Measurements from ENCODE around the gene RHBDL3.
"Not testable (repeated sequence)": the region's sequence is repeated elsewhere in the genome, so short reads cannot be mapped to it uniquely, and the experiment has no call there.

RHBDL3 gene

GRCh38 chr17:32350666-32351418 is 85.2 kb downstream of the RHBDL3 start:
- H3K27me3 ChIP-seq (ENCODE audit: insufficient read depth, low read length): no peaks in the 10 kb centered on the region

GRCh38 chr17:32352734-32353133 is 87.1 kb downstream of the RHBDL3 start:
- H2BK5ac ChIP-seq (ENCODE audit: low read depth, low read length, poor library complexity); H2BK12ac ChIP-seq (ENCODE audit: low read length); H3K23ac ChIP-seq (ENCODE audit: low read length); H4K8ac ChIP-seq (ENCODE audit: low read depth, low read length); H3K4me1 ChIP-seq (ENCODE audit: control insufficient read depth in 1 of 2, insufficient read depth in 2 of 2, low read length in 2 of 2); H3K9me3 ChIP-seq (ENCODE audit: insufficient read depth, low read depth, low read length); H3K9ac ChIP-seq (ENCODE audit: low read length); H2AK5ac ChIP-seq (ENCODE audit: low read length); H4K12ac ChIP-seq (ENCODE audit: low read depth, low read length); H3K27ac ChIP-seq (ENCODE audit: low read depth, low read length); H2AFZ ChIP-seq (ENCODE audit: insufficient read depth, low read length, poor library complexity); H4K91ac ChIP-seq (ENCODE audit: low read depth, low read length); DNase-seq; H3K18ac ChIP-seq (ENCODE audit: low read length); H3K27me3 ChIP-seq (ENCODE audit: insufficient read depth, low read length); H2BK120ac ChIP-seq (ENCODE audit: insufficient read depth, low read length, poor library complexity); H3K79me1 ChIP-seq (ENCODE audit: low read length); H3K4me3 ChIP-seq (ENCODE audit: low read depth, low read length); H3K14ac ChIP-seq (ENCODE audit: low read length): not testable (repeated sequence)
- Histone ChIP-seq H3K4me2 (ENCODE audit: low read length) (peak overlapping the region; percentile 17), H3K36me3 (ENCODE audit: control insufficient read depth in 1 of 2, insufficient read depth in 2 of 2, low read length in 2 of 2) (peaks cover 30 to 31% of the 10 kb centered on the region in 2 experiments), H3K79me2 (ENCODE audit: control insufficient read depth, insufficient read depth, low read length, poor library complexity) (peaks cover 26% of the 10 kb centered on the region), H3K4ac (ENCODE audit: low read depth, low read length) (peak overlapping the region; percentile 77)
- no CpG with 5 or more reads among the region's 9 CpGs for WGBS (ENCODE audit: extremely low coverage, insufficient coverage, insufficient read length)

More at GRCh38 chr17:32350666-32351418, 85.2 kb downstream of the RHBDL3 start:
- peak overlapping the region; percentile 97 for H2AK5ac ChIP-seq (ENCODE audit: low read length)
- H3K9me3 ChIP-seq (ENCODE audit: insufficient read depth, low read depth, low read length): no peaks in the 10 kb centered on the region
- H2AFZ ChIP-seq (ENCODE audit: insufficient read depth, low read length, poor library complexity): peak overlapping the region; percentile 89
- H3K4me3 ChIP-seq (ENCODE audit: low read depth, low read length): peak overlapping the region; percentile 90
- H2BK12ac ChIP-seq (ENCODE audit: low read length): no peak overlapping the region
- peaks cover 3 to 6% of the 10 kb centered on the region in 2 experiments for H3K4me1 ChIP-seq (ENCODE audit: control insufficient read depth in 1 of 2, insufficient read depth in 2 of 2, low read length in 2 of 2)
- peak overlapping the region; percentile 99 for H3K14ac ChIP-seq (ENCODE audit: low read length)
- peak overlapping the region; percentile 87 for H4K8ac ChIP-seq (ENCODE audit: low read depth, low read length)
- peak overlapping the region; percentile 56 for H4K12ac ChIP-seq (ENCODE audit: low read depth, low read length)
- peaks cover 22 to 23% of the 10 kb centered on the region in 2 experiments for H3K36me3 ChIP-seq (ENCODE audit: control insufficient read depth in 1 of 2, insufficient read depth in 2 of 2, low read length in 2 of 2)
- H3K79me2 ChIP-seq (ENCODE audit: control insufficient read depth, insufficient read depth, low read length, poor library complexity): peaks cover 25% of the 10 kb centered on the region
- H2BK5ac ChIP-seq (ENCODE audit: low read depth, low read length, poor library complexity): peak overlapping the region; percentile 84
- peak; percentile 65 to 81 for DNase-seq
- WGBS (ENCODE audit: extremely low coverage, insufficient coverage, insufficient read length): no CpG with 5 or more reads among the region's 20 CpGs
- peak overlapping the region; percentile 94 for H3K18ac ChIP-seq (ENCODE audit: low read length)
- H3K4ac ChIP-seq (ENCODE audit: low read depth, low read length): peak overlapping the region; percentile 100
- no peak overlapping the region for H3K23ac ChIP-seq (ENCODE audit: low read length)
- H3K4me2 ChIP-seq (ENCODE audit: low read length): peak overlapping the region; percentile 78
- peaks cover 8% of the 10 kb centered on the region for H3K79me1 ChIP-seq (ENCODE audit: low read length)
- H3K27ac ChIP-seq (ENCODE audit: low read depth, low read length): peak overlapping the region; percentile 86
- H2BK120ac ChIP-seq (ENCODE audit: insufficient read depth, low read length, poor library complexity): peak overlapping the region; percentile 87
- H3K9ac ChIP-seq (ENCODE audit: low read length): peak overlapping the region; percentile 98
- H4K91ac ChIP-seq (ENCODE audit: low read depth, low read length): peak overlapping the region; percentile 92

DNA sequence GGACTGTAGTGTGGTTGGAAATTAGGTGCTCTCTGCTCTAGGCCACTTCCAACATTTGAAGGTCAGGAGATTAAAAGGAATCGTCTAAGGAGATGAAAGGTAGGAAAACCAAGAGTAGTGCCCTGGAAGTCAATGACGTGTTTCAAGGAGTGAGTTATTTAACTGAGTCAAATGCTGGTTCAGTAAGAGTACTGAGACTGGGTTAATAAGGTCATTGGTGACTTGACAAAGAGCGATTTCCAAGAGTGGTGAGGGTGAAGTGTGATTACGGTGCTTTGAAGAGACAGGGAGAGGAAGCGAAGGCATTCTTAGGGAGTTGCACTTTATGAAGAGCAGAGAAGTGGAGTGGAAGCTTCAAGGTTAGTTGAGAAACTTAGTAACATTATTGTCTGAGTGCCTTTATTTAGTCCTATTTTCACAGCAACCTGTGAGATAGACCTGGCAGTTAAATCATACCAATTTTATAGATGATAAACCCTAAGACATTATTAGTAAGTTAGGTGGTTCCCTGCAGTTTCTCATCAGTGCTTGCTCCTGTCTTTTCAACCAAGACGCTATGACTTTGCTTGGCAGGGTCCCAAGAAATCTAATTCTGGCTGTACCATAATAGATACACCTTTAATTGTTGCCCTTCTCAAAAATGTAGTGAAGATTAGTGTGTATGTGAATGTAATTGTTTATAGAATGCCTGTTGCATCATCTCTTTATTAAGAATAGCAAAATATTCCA is 90.2 kb downstream of the RHBDL3 start:
- Histone ChIP-seq H4K8ac (ENCODE audit: low read depth, low read length) (no peak overlapping the region), H3K27ac (ENCODE audit: low read depth, low read length) (no peak overlapping the region), H4K12ac (ENCODE audit: low read depth, low read length) (no peak overlapping the region), H2BK120ac (ENCODE audit: insufficient read depth, low read length, poor library complexity) (no peak overlapping the region), H3K79me1 (ENCODE audit: low read length) (no peaks in the 10 kb centered on the region), H3K14ac (ENCODE audit: low read length) (no peak overlapping the region), H3K9me3 (ENCODE audit: insufficient read depth, low read depth, low read length) (no peaks in the 10 kb centered on the region), H3K4me1 (ENCODE audit: control insufficient read depth in 1 of 2, insufficient read depth in 2 of 2, low read length in 2 of 2) (peaks cover 0 to 4% of the 10 kb centered on the region in 2 experiments), H3K79me2 (ENCODE audit: control insufficient read depth, insufficient read depth, low read length, poor library complexity) (peaks cover 22% of the 10 kb centered on the region), H3K27me3 (ENCODE audit: insufficient read depth, low read length) (no peaks in the 10 kb centered on the region), H3K18ac (ENCODE audit: low read length) (no peak overlapping the region), H3K36me3 (ENCODE audit: control insufficient read depth in 1 of 2, insufficient read depth in 2 of 2, low read length in 2 of 2) (peaks cover 48 to 50% of the 10 kb centered on the region in 2 experiments), H3K23ac (ENCODE audit: low read length) (no peak overlapping the region), H2BK12ac (ENCODE audit: low read length) (no peak overlapping the region), H3K4me2 (ENCODE audit: low read length) (no peak overlapping the region), H2AFZ (ENCODE audit: insufficient read depth, low read length, poor library complexity) (no peak overlapping the region), H2BK5ac (ENCODE audit: low read depth, low read length, poor library complexity) (no peak overlapping the region), H4K91ac (ENCODE audit: low read depth, low read length) (no peak overlapping the region), H3K4ac (ENCODE audit: low read depth, low read length) (peak overlapping the region; percentile 77), H2AK5ac (ENCODE audit: low read length) (no peak overlapping the region), H3K4me3 (ENCODE audit: low read depth, low read length) (no peak overlapping the region), H3K9ac (ENCODE audit: low read length) (no peak overlapping the region)
- peak; percentile 20 to 45 for DNase-seq
- WGBS (ENCODE audit: extremely low coverage, insufficient coverage, insufficient read length): no CpG with 5 or more reads among the region's 6 CpGs

GRCh38 chr17:32356378-32356743 is 90.7 kb downstream of the RHBDL3 start:
- WGBS (ENCODE audit: extremely low coverage, insufficient coverage, insufficient read length): no CpG with 5 or more reads among the region's 3 CpGs

More at GRCh38 chr17:32356378-32356743, 90.7 kb downstream of the RHBDL3 start:
- H2BK5ac ChIP-seq (ENCODE audit: low read depth, low read length, poor library complexity): no peak overlapping the region
- H3K4ac ChIP-seq (ENCODE audit: low read depth, low read length): no peak overlapping the region
- peaks cover 49 to 50% of the 10 kb centered on the region in 2 experiments for H3K36me3 ChIP-seq (ENCODE audit: control insufficient read depth in 1 of 2, insufficient read depth in 2 of 2, low read length in 2 of 2)
- no peak overlapping the region for H2AFZ ChIP-seq (ENCODE audit: insufficient read depth, low read length, poor library complexity)
- peaks cover 22% of the 10 kb centered on the region for H3K79me2 ChIP-seq (ENCODE audit: control insufficient read depth, insufficient read depth, low read length, poor library complexity)
- no peak overlapping the region for H4K91ac ChIP-seq (ENCODE audit: low read depth, low read length)
- peaks cover 0 to 4% of the 10 kb centered on the region in 2 experiments for H3K4me1 ChIP-seq (ENCODE audit: control insufficient read depth in 1 of 2, insufficient read depth in 2 of 2, low read length in 2 of 2)
- H2AK5ac ChIP-seq (ENCODE audit: low read length): no peak overlapping the region
- no peak overlapping the region for H2BK120ac ChIP-seq (ENCODE audit: insufficient read depth, low read length, poor library complexity)
- no peaks in the 10 kb centered on the region for H3K79me1 ChIP-seq (ENCODE audit: low read length)
- no peak overlapping the region for H4K12ac ChIP-seq (ENCODE audit: low read depth, low read length)
- no peak overlapping the region for H3K23ac ChIP-seq (ENCODE audit: low read length)
- no peak overlapping the region for H3K14ac ChIP-seq (ENCODE audit: low read length)
- no peak overlapping the region for H3K9ac ChIP-seq (ENCODE audit: low read length)
- H3K4me2 ChIP-seq (ENCODE audit: low read length): no peak overlapping the region
- no peak for DNase-seq
- no peaks in the 10 kb centered on the region for H3K27me3 ChIP-seq (ENCODE audit: insufficient read depth, low read length)
- no peak overlapping the region for H3K18ac ChIP-seq (ENCODE audit: low read length)
- no peaks in the 10 kb centered on the region for H3K9me3 ChIP-seq (ENCODE audit: insufficient read depth, low read depth, low read length)
- no peak overlapping the region for H2BK12ac ChIP-seq (ENCODE audit: low read length)
- no peak overlapping the region for H3K4me3 ChIP-seq (ENCODE audit: low read depth, low read length)
- no peak overlapping the region for H4K8ac ChIP-seq (ENCODE audit: low read depth, low read length)
- H3K27ac ChIP-seq (ENCODE audit: low read depth, low read length): no peak overlapping the region

Data from trophoblast cell (in vitro differentiated cells and primary cell).